Trophoblast cell (in vitro differentiated cells and primary cell): ENCODE measurements around the gene TBC1D22A.
"Not testable (repeated sequence)": the region's sequence is repeated elsewhere in the genome, so short reads cannot be mapped to it uniquely, and the experiment has no call there.

Experiments
- DNase-seq, 2 donors: peaks; one replicate each; pipeline ENCODE4 v3.0.0-alpha.2; 2016
- H2AFZ ChIP-seq: 2 replicates; pipeline ENCODE4 v1.6.1; 2013; ENCODE audit warnings: low read length, moderate library complexity, mild to moderate bottlenecking; ENCODE audit not compliant: insufficient read depth, poor library complexity
- H2AK5ac ChIP-seq: 2 replicates; pipeline ENCODE4 v1.6.1; 2013; ENCODE audit warnings: mild to moderate bottlenecking, low read length
- H2BK120ac ChIP-seq: 2 replicates; pipeline ENCODE4 v1.6.1; 2013; ENCODE audit warnings: low read length, mild to moderate bottlenecking, moderate library complexity; ENCODE audit not compliant: insufficient read depth, poor library complexity
- H2BK12ac ChIP-seq: 2 replicates; pipeline ENCODE4 v1.6.1; 2013; ENCODE audit warnings: mild to moderate bottlenecking, low read length, moderate library complexity
- H2BK5ac ChIP-seq: 2 replicates; pipeline ENCODE4 v1.6.1; 2013; ENCODE audit warnings: low read length, low read depth, moderate library complexity, mild to moderate bottlenecking; ENCODE audit not compliant: poor library complexity
- H3K14ac ChIP-seq: 2 replicates; pipeline ENCODE4 v1.6.1; 2013; ENCODE audit warnings: mild to moderate bottlenecking, low read length
- H3K18ac ChIP-seq: 2 replicates; pipeline ENCODE4 v1.6.1; 2013; ENCODE audit warnings: mild to moderate bottlenecking, low read length
- H3K23ac ChIP-seq: 2 replicates; pipeline ENCODE4 v1.6.1; 2013; ENCODE audit warnings: low read length
- H3K27ac ChIP-seq: 2 replicates; pipeline ENCODE4 v1.5.1; 2013; ENCODE audit warnings: low read depth, mild to moderate bottlenecking, inconsistent platforms, low read length, moderate library complexity
- H3K27me3 ChIP-seq: 2 replicates; pipeline ENCODE4 v1.6.1; 2013; ENCODE audit warnings: inconsistent platforms, mild to moderate bottlenecking, low read length, moderate library complexity; ENCODE audit not compliant: insufficient read depth
- H3K36me3 ChIP-seq, 2 experiments: 1 replicate in 1 of 2; 2 replicates in 1 of 2; pipeline ENCODE4 v1.6.1; 2013; ENCODE audit warnings: low read length in 2 of 2, mild to moderate bottlenecking in 2 of 2, moderate library complexity in 1 of 2; ENCODE audit not compliant: insufficient read depth in 2 of 2, control insufficient read depth in 1 of 2
- H3K4ac ChIP-seq: 2 replicates; pipeline ENCODE4 v1.6.1; 2013; ENCODE audit warnings: low read depth, mild to moderate bottlenecking, low read length, moderate library complexity
- H3K4me1 ChIP-seq, 2 experiments: 1 replicate in 1 of 2; 2 replicates in 1 of 2; pipeline ENCODE4 v1.6.1; 2013; ENCODE audit warnings: low read length in 2 of 2, mild to moderate bottlenecking in 2 of 2, moderate library complexity in 1 of 2; ENCODE audit not compliant: insufficient read depth in 2 of 2, control insufficient read depth in 1 of 2
- H3K4me2 ChIP-seq: 2 replicates; pipeline ENCODE4 v1.6.1; 2013; ENCODE audit warnings: inconsistent platforms, mild to moderate bottlenecking, low read length, moderate library complexity
- H3K4me3 ChIP-seq: 2 replicates; pipeline ENCODE4 v1.5.1; 2013; ENCODE audit warnings: mild to moderate bottlenecking, low read depth, low read length, inconsistent platforms
- H3K79me1 ChIP-seq: one replicate; pipeline ENCODE4 v1.6.1; 2013; ENCODE audit warnings: low read length
- H3K79me2 ChIP-seq: 2 replicates; pipeline ENCODE4 v1.6.1; 2013; ENCODE audit warnings: low read length, mild to moderate bottlenecking; ENCODE audit not compliant: control insufficient read depth, insufficient read depth, poor library complexity
- H3K9ac ChIP-seq: 2 replicates; pipeline ENCODE4 v1.6.1; 2013; ENCODE audit warnings: mild to moderate bottlenecking, low read length
- H3K9me3 ChIP-seq: 2 replicates; pipeline ENCODE4 v1.6.1; 2013; ENCODE audit warnings: low read depth, mild to moderate bottlenecking, control low read depth, inconsistent platforms, low read length; ENCODE audit not compliant: insufficient read depth
- H4K12ac ChIP-seq: 2 replicates; pipeline ENCODE4 v1.6.1; 2013; ENCODE audit warnings: low read depth, mild to moderate bottlenecking, low read length, moderate library complexity
- H4K8ac ChIP-seq: 2 replicates; pipeline ENCODE4 v1.6.1; 2013; ENCODE audit warnings: low read depth, mild to moderate bottlenecking, low read length, moderate library complexity
- H4K91ac ChIP-seq: one replicate; pipeline ENCODE4 v1.6.1; 2013; ENCODE audit warnings: low read depth, mild to moderate bottlenecking, low read length, moderate library complexity
- WGBS: extraction: QIAGEN DNeasy Blood & Tissue Kit; methylation state at CpG from one replicate; pipeline ENCODE4 v1.1.7; 2013; ENCODE audit warnings: missing lambda C conversion rate; ENCODE audit not compliant: insufficient read length, insufficient coverage; ENCODE audit errors: extremely low coverage; 5-methylcytosine and 5-hydroxymethylcytosine counted together

Gene TBC1D22A

GRCh38 chr22:46815132-46815531, 52.7 kb downstream of the TBC1D22A start:
- H3K79me2 ChIP-seq = no peaks in the 10 kb centered on the region
- H2AK5ac ChIP-seq = no peak overlapping the region
- no peak overlapping the region for H4K8ac ChIP-seq
- WGBS = no CpG with 5 or more reads among the region's 12 CpGs
- no peak overlapping the region for H2BK120ac ChIP-seq
- H3K4ac ChIP-seq = no peak overlapping the region
- H4K12ac ChIP-seq = no peak overlapping the region
- no peak overlapping the region for H3K18ac ChIP-seq
- H3K4me2 ChIP-seq = no peak overlapping the region
- no peak overlapping the region for H2BK5ac ChIP-seq
- no peak overlapping the region for H4K91ac ChIP-seq
- H3K4me3 ChIP-seq = no peak overlapping the region
- no peak overlapping the region for H3K9ac ChIP-seq
- no peak overlapping the region for H3K14ac ChIP-seq
- no peak overlapping the region for H3K27ac ChIP-seq
- DNase-seq = no peak
- H3K4me1 ChIP-seq = peaks cover 6 to 13% of the 10 kb centered on the region in 2 experiments
- H2AFZ ChIP-seq = no peak overlapping the region
- H3K9me3 ChIP-seq = peaks cover 2% of the 10 kb centered on the region
- H3K79me1 ChIP-seq = no peaks in the 10 kb centered on the region
- H2BK12ac ChIP-seq = no peak overlapping the region
- H3K36me3 ChIP-seq = peaks cover 0 to 2% of the 10 kb centered on the region in 2 experiments
- no peaks in the 10 kb centered on the region for H3K27me3 ChIP-seq
- H3K23ac ChIP-seq = no peak overlapping the region

- peaks cover 0 to 2% of the 10 kb centered on the region in 2 experiments for H3K36me3 ChIP-seq
- no peak overlapping the region for H3K18ac ChIP-seq
- H3K9ac ChIP-seq = no peak overlapping the region
- no peak overlapping the region for H4K8ac ChIP-seq
- WGBS = no CpG with 5 or more reads among the region's 5 CpGs
- no peak for DNase-seq
- no peak overlapping the region for H3K4me2 ChIP-seq
- no peak overlapping the region for H2BK5ac ChIP-seq
- no peak overlapping the region for H2BK120ac ChIP-seq
- no peaks in the 10 kb centered on the region for H3K27me3 ChIP-seq
- H3K23ac ChIP-seq = no peak overlapping the region
- peaks cover 2% of the 10 kb centered on the region for H3K9me3 ChIP-seq
- H4K91ac ChIP-seq = no peak overlapping the region
- peaks cover 6 to 13% of the 10 kb centered on the region in 2 experiments for H3K4me1 ChIP-seq
- H4K12ac ChIP-seq = no peak overlapping the region
- H3K27ac ChIP-seq = no peak overlapping the region
- no peak overlapping the region for H3K14ac ChIP-seq
- H2BK12ac ChIP-seq = no peak overlapping the region
- no peak overlapping the region for H3K4me3 ChIP-seq
- H2AK5ac ChIP-seq = no peak overlapping the region
- H3K79me1 ChIP-seq = no peaks in the 10 kb centered on the region
- H3K79me2 ChIP-seq = no peaks in the 10 kb centered on the region
- H2AFZ ChIP-seq = no peak overlapping the region
- no peak overlapping the region for H3K4ac ChIP-seq
Observed at GRCh38 chr22:46815559-46815895, 53.1 kb downstream of the TBC1D22A start.

- no peak overlapping the region for H2BK12ac ChIP-seq
- no peak overlapping the region for H3K4me3 ChIP-seq
- H3K9ac ChIP-seq = no peak overlapping the region
- no peak overlapping the region for H3K4ac ChIP-seq
- no peak overlapping the region for H3K23ac ChIP-seq
- peaks cover 2% of the 10 kb centered on the region for H3K9me3 ChIP-seq
- no peak overlapping the region for H2BK5ac ChIP-seq
- WGBS = no CpG with 5 or more reads among the region's 15 CpGs
- no peak overlapping the region for H2AK5ac ChIP-seq
- no peak overlapping the region for H3K27ac ChIP-seq
- no peaks in the 10 kb centered on the region for H3K79me1 ChIP-seq
- H3K79me2 ChIP-seq = no peaks in the 10 kb centered on the region
- H3K4me1 ChIP-seq = peaks cover 6 to 13% of the 10 kb centered on the region in 2 experiments
- no peak overlapping the region for H4K91ac ChIP-seq
- no peak overlapping the region for H2BK120ac ChIP-seq
- H3K4me2 ChIP-seq = no peak overlapping the region
- H3K27me3 ChIP-seq = no peaks in the 10 kb centered on the region
- H3K18ac ChIP-seq = peak overlapping the region; percentile 31
- no peak overlapping the region for H3K14ac ChIP-seq
- no peaks in the 10 kb centered on the region for H3K36me3 ChIP-seq
- H4K8ac ChIP-seq = no peak overlapping the region
- H2AFZ ChIP-seq = no peak overlapping the region
- peak in 1 of 2 donors; percentile 19 for DNase-seq
- H4K12ac ChIP-seq = no peak overlapping the region
Observed at GRCh38 chr22:46815896-46816731, 53.7 kb downstream of the TBC1D22A start.

- H3K27ac ChIP-seq, H3K9me3 ChIP-seq, H4K91ac ChIP-seq, H2BK5ac ChIP-seq, H3K4me2 ChIP-seq, H2BK120ac ChIP-seq, DNase-seq, H4K8ac ChIP-seq, H3K23ac ChIP-seq, H3K14ac ChIP-seq, H3K9ac ChIP-seq, H2AK5ac ChIP-seq, H3K27me3 ChIP-seq, H2BK12ac ChIP-seq, H3K4ac ChIP-seq, H3K4me3 ChIP-seq, H2AFZ ChIP-seq, H3K79me2 ChIP-seq, H4K12ac ChIP-seq, H3K18ac ChIP-seq, H3K36me3 ChIP-seq, H3K79me1 ChIP-seq: not testable (repeated sequence)
- peaks cover 6 to 13% of the 10 kb centered on the region in 2 experiments for H3K4me1 ChIP-seq
- no CpG with 5 or more reads among the region's 4 CpGs for WGBS
Observed at GRCh38 chr22:46817390-46817789, 54.9 kb downstream of the TBC1D22A start.
